ENCODE results near the gene NEDD4.
"Not testable (repeated sequence)": the region's sequence is repeated elsewhere in the genome, so short reads cannot be mapped to it uniquely, and the experiment has no call there.

Gene NEDD4

DNA sequence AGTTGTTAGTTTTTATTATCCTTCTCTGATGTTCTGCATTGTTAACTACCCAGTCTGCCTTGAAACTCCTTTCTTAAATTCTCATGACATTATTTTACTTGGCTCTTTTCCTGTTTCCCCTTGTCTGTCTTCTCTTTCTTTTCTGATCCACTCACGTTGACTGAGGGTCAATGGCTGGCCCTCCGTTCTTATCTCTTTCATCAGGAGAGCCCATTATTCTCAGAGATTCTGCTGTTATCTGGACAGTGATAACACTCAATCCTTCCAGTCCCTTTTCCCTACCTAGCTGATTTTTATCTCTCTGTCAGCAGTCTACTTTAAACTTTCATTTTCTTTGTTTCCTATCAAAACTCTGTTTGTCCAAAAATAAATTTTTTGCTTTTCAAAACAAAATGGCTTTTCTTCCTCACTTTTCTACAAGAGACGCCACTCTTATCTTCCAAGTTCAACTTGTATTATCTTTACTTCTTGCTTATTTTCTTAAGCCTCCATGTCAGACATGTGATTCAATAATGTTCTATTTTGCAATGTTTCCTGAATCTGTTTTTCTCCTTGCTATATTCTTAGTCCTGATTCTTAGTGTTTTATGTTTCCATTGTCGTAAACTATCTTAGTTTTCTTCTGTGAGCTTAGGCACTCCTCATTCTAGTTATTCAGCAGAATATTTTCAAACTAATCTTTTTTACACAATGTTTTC is 120.2 kb downstream of the NEDD4 start:
- no peak overlapping the region for H3K9ac ChIP-seq (ENCODE audit: insufficient read length, low read depth)
- DNase-seq (ENCODE audit: low read depth, low spot score) = no peak
- no peaks in the 10 kb centered on the region for H3K36me3 ChIP-seq (ENCODE audit: insufficient read depth, insufficient read length, low read length)
- no peaks in the 10 kb centered on the region for H3K27me3 ChIP-seq (ENCODE audit: insufficient read depth, insufficient read length)
- H3K4me3 ChIP-seq (ENCODE audit: insufficient read length, low read depth) = no peak overlapping the region
- TF ChIP-seq SUZ12 (IDR thresholded peaks at IDR 0.05; ENCODE audit: extremely low read depth, insufficient read depth, insufficient read length) (no peak), YY1 (IDR thresholded peaks at IDR 0.05; ENCODE audit: insufficient read depth, insufficient read length) (no peak), ZNF274 (IDR thresholded peaks at IDR 0.05; ENCODE audit: low read depth, low read length) (no peak)
- no peaks in the 10 kb centered on the region for H3K4me1 ChIP-seq (ENCODE audit: insufficient read depth, insufficient read length)
- no peaks in the 10 kb centered on the region for H3K9me3 ChIP-seq (ENCODE audit: insufficient read depth, low read length)

DNA sequence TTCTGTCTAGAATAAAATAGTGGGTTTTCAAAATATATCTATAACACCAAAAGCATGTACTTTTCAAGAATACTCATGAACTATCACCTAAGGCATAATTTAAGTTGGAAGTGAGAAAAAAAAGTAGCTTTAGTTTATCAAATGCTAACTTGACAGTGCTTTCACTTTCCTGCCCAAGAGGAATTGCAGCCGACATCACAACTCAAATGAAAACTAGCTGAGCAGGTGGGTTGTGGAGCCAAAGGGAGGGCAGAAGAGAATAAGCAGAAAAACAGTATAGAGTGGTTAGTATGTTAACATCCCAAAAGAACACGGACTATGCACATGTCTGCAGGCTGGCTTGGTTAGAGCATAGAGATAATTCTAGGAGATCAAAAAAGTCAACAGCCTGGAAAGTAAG is 120.9 kb downstream of the NEDD4 start:
- no peak overlapping the region for H3K9ac ChIP-seq (ENCODE audit: insufficient read length, low read depth)
- no peaks in the 10 kb centered on the region for H3K36me3 ChIP-seq (ENCODE audit: insufficient read depth, insufficient read length, low read length)
- no peak for TF ChIP-seq ZNF274 (IDR thresholded peaks at IDR 0.05; ENCODE audit: low read depth, low read length)
- TF ChIP-seq SUZ12 (IDR thresholded peaks at IDR 0.05; ENCODE audit: extremely low read depth, insufficient read depth, insufficient read length) = no peak
- no peak for TF ChIP-seq YY1 (IDR thresholded peaks at IDR 0.05; ENCODE audit: insufficient read depth, insufficient read length)
- H3K9me3 ChIP-seq (ENCODE audit: insufficient read depth, low read length) = no peaks in the 10 kb centered on the region
- H3K4me3 ChIP-seq (ENCODE audit: insufficient read length, low read depth) = no peak overlapping the region
- no peaks in the 10 kb centered on the region for H3K4me1 ChIP-seq (ENCODE audit: insufficient read depth, insufficient read length)
- DNase-seq (ENCODE audit: low read depth, low spot score) = no peak
- H3K27me3 ChIP-seq (ENCODE audit: insufficient read depth, insufficient read length) = no peaks in the 10 kb centered on the region

DNA sequence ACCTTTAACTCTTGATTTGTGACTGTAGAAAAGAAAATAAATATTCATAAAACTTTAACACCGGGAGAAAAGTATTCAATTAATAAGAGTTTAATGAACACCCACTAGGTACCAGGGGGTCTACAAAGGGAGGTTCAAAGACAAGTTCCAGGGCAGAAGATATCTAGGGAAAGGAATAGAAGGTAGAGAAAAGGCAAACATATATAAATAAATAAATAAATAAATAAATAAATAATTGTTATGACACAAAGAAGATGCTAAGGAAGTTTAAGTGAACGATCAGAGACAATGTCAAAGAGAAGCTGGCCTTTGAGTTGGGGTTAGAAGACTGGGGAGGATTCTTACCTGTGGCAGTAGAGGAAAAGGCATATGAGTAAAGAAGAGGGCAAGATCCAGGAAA is 123.8 kb downstream of the NEDD4 start:
- TF ChIP-seq YY1 (IDR thresholded peaks at IDR 0.05; ENCODE audit: insufficient read depth, insufficient read length) = no peak
- no peak for TF ChIP-seq ZNF274 (IDR thresholded peaks at IDR 0.05; ENCODE audit: low read depth, low read length)
- TF ChIP-seq SUZ12 (IDR thresholded peaks at IDR 0.05; ENCODE audit: extremely low read depth, insufficient read depth, insufficient read length) = no peak
- Histone ChIP-seq H3K27me3 (ENCODE audit: insufficient read depth, insufficient read length) (no peaks in the 10 kb centered on the region), H3K4me3 (ENCODE audit: insufficient read length, low read depth) (no peak overlapping the region), H3K9ac (ENCODE audit: insufficient read length, low read depth) (no peak overlapping the region), H3K9me3 (ENCODE audit: insufficient read depth, low read length) (no peaks in the 10 kb centered on the region), H3K4me1 (ENCODE audit: insufficient read depth, insufficient read length) (no peaks in the 10 kb centered on the region), H3K36me3 (ENCODE audit: insufficient read depth, insufficient read length, low read length) (no peaks in the 10 kb centered on the region)
- DNase-seq (ENCODE audit: low read depth, low spot score) = no peak

DNA sequence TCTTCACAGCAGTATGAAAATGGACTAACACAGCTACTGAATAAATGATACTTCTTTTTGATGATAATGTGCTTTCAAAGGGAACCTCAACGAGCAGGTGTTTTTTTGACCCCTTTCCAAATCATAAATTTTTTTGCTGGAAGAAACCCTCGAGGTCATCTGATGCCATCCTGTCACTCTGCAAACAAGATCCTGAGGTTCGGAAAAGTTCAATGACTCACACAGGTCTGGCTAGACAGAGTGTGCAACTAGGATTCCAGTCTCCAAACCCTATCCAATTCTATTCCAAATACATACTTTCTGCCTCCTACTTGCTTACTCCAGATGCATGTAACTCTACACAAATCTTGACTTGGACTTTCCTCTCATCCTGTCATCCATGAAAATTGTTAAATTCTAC is 124.7 kb downstream of the NEDD4 start:
- DNase-seq (ENCODE audit: low read depth, low spot score) = no peak
- no peak overlapping the region for H3K9ac ChIP-seq (ENCODE audit: insufficient read length, low read depth)

DNA sequence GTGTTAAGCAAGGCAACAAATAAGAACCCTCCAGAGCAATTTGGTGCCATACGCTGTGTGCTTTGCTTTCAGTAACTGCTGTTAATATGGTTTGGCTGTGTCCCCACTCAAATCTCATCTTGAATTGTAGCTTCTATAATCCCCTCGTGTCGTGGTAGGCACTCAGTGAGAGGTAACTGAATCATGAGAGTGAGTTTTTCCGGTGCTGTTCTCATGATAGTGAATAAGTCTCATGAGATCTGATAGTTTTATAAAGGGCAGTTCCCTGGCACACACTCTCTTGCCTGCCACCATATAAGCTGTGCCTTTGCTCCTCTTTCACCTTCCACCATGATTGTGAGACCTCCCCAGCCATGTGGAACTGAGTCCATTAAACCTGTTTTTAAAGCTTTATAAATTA is 125.1 kb downstream of the NEDD4 start:
- H3K4me1 ChIP-seq (ENCODE audit: insufficient read depth, insufficient read length); H3K36me3 ChIP-seq (ENCODE audit: insufficient read depth, insufficient read length, low read length); DNase-seq (ENCODE audit: low read depth, low spot score); H3K4me3 ChIP-seq (ENCODE audit: insufficient read length, low read depth); H3K27me3 ChIP-seq (ENCODE audit: insufficient read depth, insufficient read length); H3K9ac ChIP-seq (ENCODE audit: insufficient read length, low read depth); H3K9me3 ChIP-seq (ENCODE audit: insufficient read depth, low read length): not testable (repeated sequence)

More for the DNA sequence above, 124.7 kb downstream of the NEDD4 start:
- Histone ChIP-seq H3K27me3 (ENCODE audit: insufficient read depth, insufficient read length) (no peaks in the 10 kb centered on the region), H3K36me3 (ENCODE audit: insufficient read depth, insufficient read length, low read length) (no peaks in the 10 kb centered on the region), H3K9me3 (ENCODE audit: insufficient read depth, low read length) (no peaks in the 10 kb centered on the region), H3K4me3 (ENCODE audit: insufficient read length, low read depth) (no peak overlapping the region), H3K4me1 (ENCODE audit: insufficient read depth, insufficient read length) (no peaks in the 10 kb centered on the region)
- TF ChIP-seq YY1 (IDR thresholded peaks at IDR 0.05; ENCODE audit: insufficient read depth, insufficient read length) (no peak), SUZ12 (IDR thresholded peaks at IDR 0.05; ENCODE audit: extremely low read depth, insufficient read depth, insufficient read length) (no peak), ZNF274 (IDR thresholded peaks at IDR 0.05; ENCODE audit: low read depth, low read length) (no peak)

DNA sequence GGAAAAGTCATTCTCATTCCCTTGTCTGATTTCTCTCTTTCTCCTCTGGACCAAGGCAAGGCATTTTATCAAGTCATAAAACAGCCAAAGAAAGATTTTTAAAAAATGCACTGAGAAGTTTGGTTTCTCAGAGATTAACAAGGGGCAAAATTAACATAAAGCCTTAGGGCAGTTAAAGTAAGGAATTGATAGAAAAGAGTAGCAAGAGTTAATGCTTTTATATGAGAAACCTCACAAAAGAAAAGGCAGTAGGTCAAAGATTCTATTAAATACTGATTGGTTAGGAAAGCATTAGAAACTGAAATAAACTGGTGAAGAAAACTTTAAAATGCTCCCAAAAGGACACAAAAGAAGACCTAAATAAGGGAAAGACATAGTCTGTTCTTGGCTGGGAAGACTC is 129.5 kb downstream of the NEDD4 start:
- H3K4me1 ChIP-seq (ENCODE audit: insufficient read depth, insufficient read length) = no peaks in the 10 kb centered on the region
- DNase-seq (ENCODE audit: low read depth, low spot score) = no peak
- H3K4me3 ChIP-seq (ENCODE audit: insufficient read length, low read depth) = no peak overlapping the region
- H3K36me3 ChIP-seq (ENCODE audit: insufficient read depth, insufficient read length, low read length) = peaks cover 4% of the 10 kb centered on the region
- H3K9ac ChIP-seq (ENCODE audit: insufficient read length, low read depth) = no peak overlapping the region
- no peak for TF ChIP-seq YY1 (IDR thresholded peaks at IDR 0.05; ENCODE audit: insufficient read depth, insufficient read length)
- TF ChIP-seq SUZ12 (IDR thresholded peaks at IDR 0.05; ENCODE audit: extremely low read depth, insufficient read depth, insufficient read length) = no peak
- no peak for TF ChIP-seq ZNF274 (IDR thresholded peaks at IDR 0.05; ENCODE audit: low read depth, low read length)
- H3K9me3 ChIP-seq (ENCODE audit: insufficient read depth, low read length) = no peaks in the 10 kb centered on the region
- no peaks in the 10 kb centered on the region for H3K27me3 ChIP-seq (ENCODE audit: insufficient read depth, insufficient read length)

DNA sequence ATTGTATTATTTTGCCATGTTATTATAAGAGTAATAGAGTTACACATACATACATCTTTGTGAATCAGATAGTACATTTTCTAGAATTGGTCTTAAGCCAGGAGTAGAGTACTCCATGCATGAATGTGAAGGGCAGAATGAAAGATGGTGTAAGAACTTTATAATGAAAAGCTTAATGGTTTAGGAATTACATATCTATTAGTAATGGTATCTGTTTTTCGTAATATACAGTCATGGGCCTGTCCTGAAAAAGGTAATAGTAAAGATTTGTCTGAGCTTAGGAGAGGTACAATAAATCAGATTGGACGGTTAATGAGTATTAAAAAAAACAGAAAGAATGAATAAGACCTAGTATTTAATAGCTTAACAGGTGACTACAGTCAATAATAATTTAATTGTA is 132.3 kb downstream of the NEDD4 start:
- H3K4me3 ChIP-seq (ENCODE audit: insufficient read length, low read depth) = no peak overlapping the region
- H3K27me3 ChIP-seq (ENCODE audit: insufficient read depth, insufficient read length) = no peaks in the 10 kb centered on the region
- no peaks in the 10 kb centered on the region for H3K4me1 ChIP-seq (ENCODE audit: insufficient read depth, insufficient read length)
- no peak for DNase-seq (ENCODE audit: low read depth, low spot score)
- TF ChIP-seq SUZ12 (IDR thresholded peaks at IDR 0.05; ENCODE audit: extremely low read depth, insufficient read depth, insufficient read length) (no peak), YY1 (IDR thresholded peaks at IDR 0.05; ENCODE audit: insufficient read depth, insufficient read length) (no peak), ZNF274 (IDR thresholded peaks at IDR 0.05; ENCODE audit: low read depth, low read length) (no peak)
- peaks cover 4% of the 10 kb centered on the region for H3K36me3 ChIP-seq (ENCODE audit: insufficient read depth, insufficient read length, low read length)
- H3K9ac ChIP-seq (ENCODE audit: insufficient read length, low read depth) = no peak overlapping the region
- no peaks in the 10 kb centered on the region for H3K9me3 ChIP-seq (ENCODE audit: insufficient read depth, low read length)
